Measurements from ENCODE around the gene IFI27L1.

- TF ChIP-seq CTCF (conservative IDR thresholded peaks at IDR 0.05 in 1 of 2, IDR thresholded peaks at IDR 0.05 in 1 of 2; ENCODE audit: low read depth in 1 of 2, low read length in 2 of 2) (no peak), EZH2 (IDR thresholded peaks at IDR 0.05; ENCODE audit: low read length, missing control alignments) (no peak)
Observed at GRCh38 chr14:94058128-94058673, 22.9 kb upstream of the IFI27L1 start.

Data from fibroblast of lung (primary cell).